C4-2B (cell line): Measurements from ENCODE around the gene FLNC.

Experiments used
- H3K27ac ChIP-seq: fragments of 450-650 bp; 2 replicates; pipeline ENCODE4 v1.5.1; 2017
- ZFX ChIP-seq: fragments of 450-650 bp; IDR thresholded peaks from 2 replicates; pipeline ENCODE4 v1.6.1; 2017
- TF ChIP-seq, protein P1 (sequence below): fragments of 450-650 bp; conservative IDR thresholded peaks from 2 replicates; pipeline ENCODE4 v1.5.1; 2017; ENCODE audit warnings: mild to moderate bottlenecking

The FLNC gene

DNA sequence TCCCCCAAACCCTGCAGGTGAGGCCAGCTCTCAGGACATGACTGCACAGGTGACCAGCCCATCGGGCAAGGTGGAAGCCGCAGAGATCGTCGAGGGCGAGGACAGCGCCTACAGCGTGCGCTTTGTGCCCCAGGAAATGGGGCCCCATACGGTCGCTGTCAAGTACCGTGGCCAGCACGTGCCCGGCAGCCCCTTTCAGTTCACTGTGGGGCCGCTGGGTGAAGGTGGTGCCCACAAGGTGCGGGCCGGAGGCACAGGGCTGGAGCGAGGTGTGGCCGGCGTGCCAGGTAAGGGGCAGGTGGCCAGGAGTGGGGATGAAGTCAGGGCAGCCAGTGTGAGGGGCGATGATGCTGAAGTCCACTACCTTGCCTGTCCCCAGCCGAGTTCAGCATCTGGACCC is 24.2 kb downstream of the FLNC start:
- TF ChIP-seq ZFX = no peak
- TF ChIP-seq, protein P1, sequence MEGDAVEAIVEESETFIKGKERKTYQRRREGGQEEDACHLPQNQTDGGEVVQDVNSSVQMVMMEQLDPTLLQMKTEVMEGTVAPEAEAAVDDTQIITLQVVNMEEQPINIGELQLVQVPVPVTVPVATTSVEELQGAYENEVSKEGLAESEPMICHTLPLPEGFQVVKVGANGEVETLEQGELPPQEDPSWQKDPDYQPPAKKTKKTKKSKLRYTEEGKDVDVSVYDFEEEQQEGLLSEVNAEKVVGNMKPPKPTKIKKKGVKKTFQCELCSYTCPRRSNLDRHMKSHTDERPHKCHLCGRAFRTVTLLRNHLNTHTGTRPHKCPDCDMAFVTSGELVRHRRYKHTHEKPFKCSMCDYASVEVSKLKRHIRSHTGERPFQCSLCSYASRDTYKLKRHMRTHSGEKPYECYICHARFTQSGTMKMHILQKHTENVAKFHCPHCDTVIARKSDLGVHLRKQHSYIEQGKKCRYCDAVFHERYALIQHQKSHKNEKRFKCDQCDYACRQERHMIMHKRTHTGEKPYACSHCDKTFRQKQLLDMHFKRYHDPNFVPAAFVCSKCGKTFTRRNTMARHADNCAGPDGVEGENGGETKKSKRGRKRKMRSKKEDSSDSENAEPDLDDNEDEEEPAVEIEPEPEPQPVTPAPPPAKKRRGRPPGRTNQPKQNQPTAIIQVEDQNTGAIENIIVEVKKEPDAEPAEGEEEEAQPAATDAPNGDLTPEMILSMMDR = no peak
- no peak overlapping the region for H3K27ac ChIP-seq

DNA sequence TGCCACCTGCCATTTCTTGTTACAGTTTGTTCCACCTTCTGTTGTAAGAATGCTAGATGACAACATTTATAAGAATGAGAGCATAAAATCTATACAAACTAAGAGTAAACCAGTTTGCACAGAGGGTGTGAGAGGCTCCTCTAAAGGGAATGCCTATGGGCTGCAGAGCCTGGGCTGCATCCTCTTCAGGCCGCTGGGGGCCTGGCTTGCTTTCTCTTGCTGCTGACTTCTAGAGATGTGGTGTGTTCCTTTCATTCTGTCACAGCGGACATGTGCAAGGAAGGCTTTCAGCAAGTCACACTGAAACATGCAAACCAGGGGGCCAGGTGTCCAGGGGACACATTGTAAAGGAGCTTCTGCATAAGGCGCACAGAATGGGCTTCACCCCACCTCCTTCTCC is 25.4 kb downstream of the FLNC start:
- TF ChIP-seq, protein P1 = no peak
- no peak for TF ChIP-seq ZFX
- no peak overlapping the region for H3K27ac ChIP-seq

DNA sequence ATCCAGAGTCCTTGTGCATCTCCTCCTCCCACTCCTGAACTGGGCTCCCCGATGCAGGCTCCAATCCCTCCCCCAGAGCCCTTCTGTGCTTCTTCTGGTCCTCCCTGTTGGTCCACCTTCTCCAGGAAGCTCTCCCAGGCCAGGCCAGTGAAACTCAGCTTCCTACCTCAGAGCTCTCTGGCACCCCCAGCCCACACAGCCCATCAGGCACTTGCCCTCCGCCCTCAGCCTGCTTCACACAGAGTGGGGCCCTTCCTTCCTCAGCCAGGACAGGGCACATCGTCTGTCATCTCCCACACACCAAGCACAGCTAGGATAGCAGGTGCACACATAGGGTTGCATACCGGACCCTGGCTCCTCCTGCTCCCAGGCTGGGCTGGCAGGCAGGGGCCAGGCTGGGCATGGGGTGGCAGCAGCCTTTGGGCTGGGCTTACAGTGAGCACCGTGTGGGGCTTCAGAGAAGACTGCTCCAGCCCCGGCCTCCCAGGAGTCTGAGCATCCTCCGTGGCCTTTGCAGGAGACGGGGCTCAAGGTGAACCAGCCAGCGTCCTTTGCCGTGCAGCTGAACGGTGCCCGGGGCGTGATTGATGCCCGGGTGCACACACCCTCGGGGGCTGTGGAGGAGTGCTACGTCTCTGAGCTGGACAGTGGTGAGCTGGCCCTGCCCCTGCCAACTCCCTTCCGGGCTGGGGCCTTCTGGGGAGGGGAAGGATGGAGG is 26.0 kb downstream of the FLNC start:
- TF ChIP-seq ZFX = no peak
- TF ChIP-seq, protein P1 = no peak
- H3K27ac ChIP-seq = no peak overlapping the region

DNA sequence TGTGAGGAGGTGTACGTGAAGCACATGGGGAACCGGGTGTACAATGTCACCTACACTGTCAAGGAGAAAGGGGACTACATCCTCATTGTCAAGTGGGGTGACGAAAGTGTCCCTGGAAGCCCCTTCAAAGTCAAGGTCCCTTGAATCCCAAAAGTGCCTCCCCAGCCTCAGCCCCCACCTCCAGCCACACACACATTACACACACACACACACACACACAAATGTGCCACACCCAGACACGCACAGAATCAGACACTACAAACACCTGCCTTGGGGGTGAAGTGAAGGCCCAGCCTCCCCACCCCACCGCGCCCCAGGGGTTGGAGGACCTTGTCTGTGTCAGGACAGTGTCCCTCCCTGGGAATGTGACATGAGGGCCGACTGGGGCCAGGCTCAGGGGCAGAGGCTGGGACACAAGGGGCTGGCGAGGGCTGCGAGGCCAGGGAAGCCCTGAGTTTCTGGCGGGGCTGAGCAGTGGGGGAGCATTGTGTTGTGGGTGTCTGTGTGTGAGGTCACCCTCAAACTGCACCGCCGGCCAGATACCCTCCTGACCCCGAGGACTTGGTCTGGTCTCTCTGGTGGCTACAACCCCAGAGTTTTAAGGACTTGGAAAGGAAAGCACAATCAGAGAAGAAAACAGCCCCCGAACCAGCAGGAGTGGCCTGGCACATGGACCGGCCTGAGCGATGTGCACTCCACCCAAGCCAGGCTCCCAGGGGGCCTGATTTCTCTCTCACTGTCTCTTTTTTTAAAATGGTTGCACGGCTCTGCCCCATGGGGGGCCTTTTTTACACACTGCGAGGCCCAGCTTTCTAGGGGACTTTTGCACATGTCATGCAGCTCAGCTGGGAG is 28.4 kb downstream of the FLNC start:
- TF ChIP-seq, protein P1 = no peak
- no peak for TF ChIP-seq ZFX
- no peak overlapping the region for H3K27ac ChIP-seq

DNA sequence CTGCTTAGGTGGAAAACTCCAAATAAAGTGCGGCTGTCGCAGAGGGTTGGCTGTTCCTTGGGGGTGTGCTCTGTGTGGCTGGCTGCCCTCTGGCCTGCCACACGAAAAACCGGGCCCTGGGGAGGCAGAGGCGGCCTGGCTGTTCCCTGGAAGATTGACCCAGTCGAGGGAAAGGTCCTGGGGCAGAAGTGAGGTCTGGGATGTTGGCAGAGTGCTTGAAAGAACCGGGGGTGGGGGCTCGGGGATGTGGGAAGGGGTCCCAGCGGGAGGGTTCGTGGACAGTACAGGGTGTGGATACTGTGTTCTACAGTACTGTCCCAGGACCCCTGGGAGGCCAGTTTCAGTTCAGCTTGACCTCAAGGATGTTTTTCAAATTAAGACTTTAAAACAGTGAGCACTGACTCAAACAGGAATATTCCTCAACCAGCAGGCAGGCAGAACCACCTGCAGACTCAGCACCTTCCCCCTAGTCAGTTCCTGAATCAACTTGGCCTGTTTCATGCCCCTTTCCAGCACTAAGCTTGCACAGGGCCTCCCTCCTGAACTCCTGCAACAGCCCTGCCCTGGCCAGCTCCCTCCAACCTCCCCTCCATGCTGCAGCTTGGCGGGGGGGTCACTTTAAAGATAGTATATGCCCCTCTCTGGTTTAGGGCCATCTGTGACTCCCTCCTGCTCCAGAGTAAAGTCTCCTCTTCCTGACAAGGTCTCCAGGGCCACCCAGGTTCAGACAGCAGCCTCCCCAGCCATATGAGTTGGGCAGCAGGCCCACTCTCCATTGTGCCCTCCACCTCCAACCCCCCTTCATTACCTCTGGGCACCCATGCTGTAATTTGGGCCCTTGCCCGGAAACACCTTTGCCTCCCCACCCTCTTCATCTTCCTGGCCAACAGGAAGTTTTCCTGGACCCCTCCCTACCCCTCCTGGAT is 29.3 kb downstream of the FLNC start:
- TF ChIP-seq, protein P1 = no peak
- 0 out of 2 replicates have a peak, but pooled peaks have one; percentile 11 for TF ChIP-seq ZFX
- H3K27ac ChIP-seq = peak overlapping the region; percentile 47

DNA sequence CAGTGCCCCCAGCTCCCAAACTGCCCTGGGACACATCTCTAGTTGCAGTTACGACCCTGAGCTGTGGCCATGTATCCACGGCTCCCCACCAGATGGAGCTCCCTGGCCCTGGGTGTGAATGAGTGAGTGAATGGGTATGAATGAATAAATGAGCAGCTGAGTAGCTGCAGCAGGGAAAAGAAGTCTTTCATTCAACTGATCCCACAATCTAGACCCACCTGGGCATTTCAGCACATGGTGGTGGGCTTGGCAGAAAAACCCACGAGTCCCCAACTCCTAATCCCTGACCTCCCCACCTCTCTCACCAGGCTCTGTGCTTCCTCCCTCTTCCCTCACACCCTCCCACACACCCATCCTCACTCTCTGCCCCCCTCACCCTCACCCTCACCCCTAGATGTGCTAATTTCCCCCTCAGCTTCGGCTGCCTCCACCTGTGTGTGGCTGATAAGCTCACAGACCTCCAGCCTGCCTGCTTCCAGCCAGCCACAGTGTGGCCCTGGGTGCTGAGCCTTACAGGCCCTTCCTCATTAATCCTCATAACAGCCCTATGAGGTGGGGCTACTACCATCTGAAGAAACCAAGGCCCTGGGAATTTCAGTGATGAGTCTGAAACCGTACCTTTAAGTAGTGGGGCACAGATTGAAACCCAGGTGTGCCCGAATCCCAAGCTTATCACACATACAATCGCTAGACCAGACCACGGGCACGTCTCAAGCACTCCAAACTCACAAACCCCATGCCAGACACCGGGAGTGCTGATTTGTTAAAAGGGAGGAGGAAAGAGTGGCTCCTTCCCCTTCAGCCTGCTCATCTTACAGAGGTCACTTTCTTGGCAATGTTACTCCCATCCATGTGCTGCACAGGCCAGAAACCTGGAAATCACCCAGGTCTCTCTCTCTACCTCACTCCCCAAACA is 30.2 kb downstream of the FLNC start:
- TF ChIP-seq ZFX = 0 out of 2 replicates have a peak, but pooled peaks have one; percentile 41
- TF ChIP-seq, protein P1 = no peak
- peak overlapping the region; percentile 47 for H3K27ac ChIP-seq
